Caco-2 (cell line): ENCODE data around the gene TSHZ2. TPM values are rescaled to one million over a fixed set of nuclear protein-coding genes. Genes with fewer than 3 reads are reported as not detected.
"Not testable (repeated sequence)": the region's sequence is repeated elsewhere in the genome, so short reads cannot be mapped to it uniquely, and the experiment has no call there.

Experiments used
- BruUV-seq: library from RNA; stranded (reverse); fragments of 400-500 nt; replicated peaks from 2 replicates; lab custom pipeline; 2021; lab: Mats Ljungman, UMichigan
- CTCF ChIA-PET: fragments of 300-600 bp; sonication (Branson Sonifier 250); formaldehyde crosslinking; loops from one replicate; lab custom pipeline; 2022; ENCODE audit warnings: antibody characterized with exemption; lab: Charles Lee
- POLR2A ChIA-PET: fragments of 300-600 bp; sonication (Branson Sonifier 250); formaldehyde crosslinking; loops from one replicate; lab custom pipeline; 2022; ENCODE audit warnings: antibody characterized with exemption; lab: Charles Lee
- DNase-seq, 2 experiments: peaks; one replicate each; pipeline versions ENCODE4 v3.0.0 to v3.0.0-alpha.2; 2020 to 2022
- H3K27me3 ChIP-seq: replicated peaks from 2 replicates; pipeline ENCODE4 v1.6.0; 2011; ENCODE audit warnings: low read length; ENCODE audit not compliant: control insufficient read depth, insufficient read depth
- H3K36me3 ChIP-seq: 2 replicates; pipeline ENCODE4 v1.5.1; 2011; ENCODE audit warnings: low read length; ENCODE audit not compliant: control insufficient read depth, insufficient read depth
- H3K4me1 ChIP-seq: fragments of 250-450 bp; sonication (Bioruptor Pico); 2 replicates; pipeline ENCODE4 v1.5.1; 2020; ENCODE audit warnings: mild to moderate bottlenecking
- H3K4me3 ChIP-seq: 2 replicates; pipeline ENCODE4 v1.5.1; 2011; ENCODE audit warnings: low read depth, mild to moderate bottlenecking, control low read depth, low read length
- H3K9me3 ChIP-seq: fragments of 250-450 bp; sonication (Bioruptor Pico); 2 replicates; pipeline ENCODE4 v1.5.1; 2020; ENCODE audit warnings: mild to moderate bottlenecking, moderate library complexity
- H3K27ac Mint-ChIP-seq: one replicate; pipeline ENCODE4 v1.8.0; 2022; ENCODE audit warnings: mixed read lengths; ENCODE audit not compliant: unreplicated experiment
- H3K27me3 Mint-ChIP-seq: one replicate; pipeline ENCODE4 v1.8.0; 2022; ENCODE audit warnings: mixed read lengths; ENCODE audit not compliant: insufficient read depth, unreplicated experiment
- H3K36me3 Mint-ChIP-seq: one replicate; pipeline ENCODE4 v1.8.0; 2022; ENCODE audit warnings: mild to moderate bottlenecking, mixed read lengths; ENCODE audit not compliant: insufficient read depth, unreplicated experiment
- H3K4me1 Mint-ChIP-seq: one replicate; pipeline ENCODE4 v1.8.0; 2022; ENCODE audit warnings: low read depth, mixed read lengths; ENCODE audit not compliant: unreplicated experiment
- H3K4me3 Mint-ChIP-seq: one replicate; pipeline ENCODE4 v1.8.0; 2022; ENCODE audit warnings: mild to moderate bottlenecking, moderate library complexity, mixed read lengths; ENCODE audit not compliant: unreplicated experiment
- H3K9me3 Mint-ChIP-seq: one replicate; pipeline ENCODE4 v1.8.0; 2022; ENCODE audit warnings: mixed read lengths; ENCODE audit not compliant: unreplicated experiment
- CTCF ChIP-seq, 2 experiments: fragments of 200-600 bp in 1 of 2; IDR thresholded peaks; 1 replicate in 1 of 2; 2 replicates in 1 of 2; pipeline versions ENCODE4 v1.5.1 to v1.8.0; 2011 to 2022; ENCODE audit warnings: antibody characterized with exemption in 1 of 2, control low read depth in 1 of 2, inconsistent platforms in 1 of 2, low read depth in 1 of 2, low read length in 1 of 2, mild to moderate bottlenecking in 1 of 2, moderate library complexity in 1 of 2; ENCODE audit not compliant: insufficient read depth in 1 of 2, severe bottlenecking in 1 of 2, unreplicated experiment in 1 of 2
- intact Hi-C: fragments of 100-400 bp; cut with micrococcal nuclease; formaldehyde crosslinking; loops from one replicate; pipeline ENCODE4 v1.10.0; 2022; ENCODE audit not compliant: unreplicated experiment
- total RNA-seq: library from RNA; stranded (reverse); gene quantifications from 2 replicates; pipeline ENCODE4 v1.2.3, GENCODE V29; 2022

Gene TSHZ2
- total RNA-seq, 1 experiment from 2014 or later: 0.07 TPM

- Histone ChIP-seq H3K4me3 (no peak overlapping the region), H3K4me1 (no peaks in the 10 kb centered on the region), H3K9me3 (no peaks in the 10 kb centered on the region), H3K27me3 (no peaks in the 10 kb centered on the region), H3K36me3 (no peaks in the 10 kb centered on the region)
- H3K4me3 Mint-ChIP-seq: no peak overlapping the region
- H3K9me3 Mint-ChIP-seq: no peaks in the 10 kb centered on the region
- peak in 1 of 2 experiments; percentile 30 for DNase-seq
- H3K27me3 Mint-ChIP-seq: peaks cover 7% of the 10 kb centered on the region
- H3K36me3 Mint-ChIP-seq: no peaks in the 10 kb centered on the region
- ChIA-PET CTCF (interaction anchor here (0.6 kb wide), 1 partner anchor 226 kb away, joined by 4 read pairs; no protein-coding TSS in a partner anchor), POLR2A (no interaction called here)
- no peaks in the 10 kb centered on the region for H3K4me1 Mint-ChIP-seq
- no peak overlapping the region for H3K27ac Mint-ChIP-seq
- no TSS peak for BruUV-seq
- intact Hi-C loops: no loop called here
- peak; percentile 12 to 22 for TF ChIP-seq CTCF (IDR thresholded peaks at IDR 0.05; ENCODE audit: insufficient read depth in 1 of 2, low read depth in 1 of 2, low read length in 1 of 2, severe bottlenecking in 1 of 2, unreplicated experiment in 1 of 2)
Measured at GRCh38 chr20:53321596-53321995, 349.4 kb downstream of the TSHZ2 start.

GRCh38 chr20:53322651-53323050, 350.5 kb downstream of the TSHZ2 start:
- Histone ChIP-seq H3K9me3 (no peaks in the 10 kb centered on the region), H3K4me1 (no peaks in the 10 kb centered on the region), H3K27me3 (no peaks in the 10 kb centered on the region), H3K4me3 (no peak overlapping the region), H3K36me3 (no peaks in the 10 kb centered on the region)
- no peak for TF ChIP-seq CTCF (IDR thresholded peaks at IDR 0.05; ENCODE audit: insufficient read depth in 1 of 2, low read depth in 1 of 2, low read length in 1 of 2, severe bottlenecking in 1 of 2, unreplicated experiment in 1 of 2)
- no TSS peak for BruUV-seq
- intact Hi-C loops: no loop called here
- Mint-ChIP-seq H3K4me3 (no peak overlapping the region), H3K9me3 (no peaks in the 10 kb centered on the region), H3K27ac (no peak overlapping the region), H3K4me1 (no peaks in the 10 kb centered on the region), H3K27me3 (peaks cover 6% of the 10 kb centered on the region), H3K36me3 (no peaks in the 10 kb centered on the region)
- CTCF ChIA-PET: no interaction called here
- no peak for DNase-seq
- POLR2A ChIA-PET: no interaction called here

GRCh38 chr20:53323460-53323859, 351.3 kb downstream of the TSHZ2 start:
- H3K27me3 ChIP-seq, BruUV-seq, CTCF ChIA-PET: not testable (repeated sequence)

GRCh38 chr20:53324816-53325215, 352.7 kb downstream of the TSHZ2 start:
- Histone ChIP-seq H3K4me3 (no peak overlapping the region), H3K27me3 (no peaks in the 10 kb centered on the region), H3K9me3 (no peaks in the 10 kb centered on the region), H3K4me1 (no peaks in the 10 kb centered on the region), H3K36me3 (no peaks in the 10 kb centered on the region)
- TF ChIP-seq CTCF (IDR thresholded peaks at IDR 0.05; ENCODE audit: insufficient read depth in 1 of 2, low read depth in 1 of 2, low read length in 1 of 2, severe bottlenecking in 1 of 2, unreplicated experiment in 1 of 2): no peak
- no peak overlapping the region for H3K4me3 Mint-ChIP-seq
- intact Hi-C loops: no loop called here
- DNase-seq: no peak
- no TSS peak for BruUV-seq
- H3K36me3 Mint-ChIP-seq: no peaks in the 10 kb centered on the region
- H3K4me1 Mint-ChIP-seq: no peaks in the 10 kb centered on the region
- no peak overlapping the region for H3K27ac Mint-ChIP-seq
- peaks cover 3% of the 10 kb centered on the region for H3K27me3 Mint-ChIP-seq
- no peaks in the 10 kb centered on the region for H3K9me3 Mint-ChIP-seq
- ChIA-PET POLR2A (no interaction called here), CTCF (interaction anchor here (0.6 kb wide), 1 partner anchor 267 kb away, joined by 3 read pairs; no protein-coding TSS in a partner anchor)

More at GRCh38 chr20:53323460-53323859, 351.3 kb downstream of the TSHZ2 start:
- POLR2A ChIA-PET, H3K9me3 ChIP-seq, H3K4me1 Mint-ChIP-seq, H3K36me3 Mint-ChIP-seq, H3K27me3 Mint-ChIP-seq, H3K4me3 Mint-ChIP-seq, H3K4me3 ChIP-seq, DNase-seq, H3K36me3 ChIP-seq, H3K27ac Mint-ChIP-seq, intact Hi-C loops, H3K9me3 Mint-ChIP-seq, H3K4me1 ChIP-seq: not testable (repeated sequence)
